Astrocyte (in vitro differentiated cells and primary cell): ENCODE data around the gene TSC1. TPM values are rescaled to one million over a fixed set of nuclear protein-coding genes. Genes with fewer than 3 reads are reported as not detected.

Source experiments
- DNase-seq: peaks from one replicate; pipeline ENCODE4 v3.0.0-alpha.2; 2010; ENCODE audit warnings: low read depth
- FAIRE-seq: peaks from 2 replicates; lab custom pipeline; 2011; peaks lifted over from hg19 to GRCh38; lab: Jason Lieb, UNC
- H2AFZ ChIP-seq: 2 replicates; pipeline ENCODE4 v1.6.0; 2012; ENCODE audit warnings: low read depth, low read length, inconsistent platforms
- H3K27ac ChIP-seq: 2 replicates; pipeline ENCODE4 v1.5.1; 2011; ENCODE audit warnings: low read depth, low read length, inconsistent platforms
- H3K27me3 ChIP-seq: 2 replicates; pipeline ENCODE4 v1.6.0; 2011; ENCODE audit warnings: low read length, inconsistent platforms; ENCODE audit not compliant: insufficient read depth
- H3K36me3 ChIP-seq: 2 replicates; pipeline ENCODE4 v1.5.1; 2011; ENCODE audit warnings: low read length, inconsistent platforms; ENCODE audit not compliant: insufficient read depth
- H3K4me1 ChIP-seq: 2 replicates; pipeline ENCODE4 v1.5.1; 2011; ENCODE audit warnings: low read length, inconsistent platforms; ENCODE audit not compliant: insufficient read depth
- H3K4me2 ChIP-seq: 2 replicates; pipeline ENCODE4 v1.6.0; 2012; ENCODE audit warnings: low read length, inconsistent platforms
- H3K4me3 ChIP-seq: 2 replicates; pipeline ENCODE4 v1.5.1; 2011; ENCODE audit warnings: low read depth, mild to moderate bottlenecking, low read length, inconsistent platforms; ENCODE audit not compliant: insufficient read depth
- H3K79me2 ChIP-seq: 2 replicates; pipeline ENCODE4 v1.6.0; 2012; ENCODE audit warnings: mild to moderate bottlenecking, low read length, inconsistent platforms; ENCODE audit not compliant: insufficient read depth
- H3K9ac ChIP-seq: 2 replicates; pipeline ENCODE4 v1.6.0; 2012; ENCODE audit warnings: mild to moderate bottlenecking, low read length, inconsistent platforms
- H3K9me3 ChIP-seq: 2 replicates; pipeline ENCODE4 v1.5.1; 2012; ENCODE audit warnings: low read depth, mild to moderate bottlenecking, low read length, inconsistent platforms; ENCODE audit not compliant: insufficient read depth
- H4K20me1 ChIP-seq: 2 replicates; pipeline ENCODE4 v1.6.0; 2012; ENCODE audit warnings: low read length, inconsistent platforms; ENCODE audit not compliant: insufficient read depth
- H3K27ac Mint-ChIP-seq: one replicate; pipeline ENCODE4 v1.8.0; 2021; ENCODE audit warnings: mild to moderate bottlenecking, mixed read lengths; ENCODE audit not compliant: unreplicated experiment
- H3K27me3 Mint-ChIP-seq: one replicate; pipeline ENCODE4 v1.8.0; 2021; ENCODE audit warnings: low read depth, mixed read lengths; ENCODE audit not compliant: unreplicated experiment
- H3K36me3 Mint-ChIP-seq: one replicate; pipeline ENCODE4 v1.8.0; 2021; ENCODE audit warnings: low read depth, mixed read lengths; ENCODE audit not compliant: unreplicated experiment
- H3K4me1 Mint-ChIP-seq: one replicate; pipeline ENCODE4 v1.8.0; 2021; ENCODE audit warnings: low read depth, mixed read lengths; ENCODE audit not compliant: unreplicated experiment
- H3K4me3 Mint-ChIP-seq: one replicate; pipeline ENCODE4 v1.8.0; 2021; ENCODE audit warnings: mild to moderate bottlenecking, moderate library complexity, mixed read lengths; ENCODE audit not compliant: unreplicated experiment
- H3K9me3 Mint-ChIP-seq: one replicate; pipeline ENCODE4 v1.8.0; 2021; ENCODE audit warnings: mild to moderate bottlenecking, mixed read lengths; ENCODE audit not compliant: unreplicated experiment
- EZH2 ChIP-seq: IDR thresholded peaks from 2 replicates; pipeline ENCODE4 v1.6.1; 2012; ENCODE audit warnings: mild to moderate bottlenecking, low read length, inconsistent platforms; ENCODE audit not compliant: insufficient read depth
- total RNA-seq: library from RNA; stranded (reverse); gene quantifications from 2 replicates; pipeline ENCODE4 v1.2.1, GENCODE V29; 2021
- TF ChIP-seq, protein P1 (sequence below): IDR thresholded peaks from 2 replicates; pipeline ENCODE4 v1.5.1; 2011; ENCODE audit warnings: low read depth, mild to moderate bottlenecking, inconsistent platforms, low read length, moderate library complexity; ENCODE audit not compliant: insufficient read depth

Gene TSC1
- total RNA-seq, 1 donor from 2014 or later = 50.6 TPM

DNA sequence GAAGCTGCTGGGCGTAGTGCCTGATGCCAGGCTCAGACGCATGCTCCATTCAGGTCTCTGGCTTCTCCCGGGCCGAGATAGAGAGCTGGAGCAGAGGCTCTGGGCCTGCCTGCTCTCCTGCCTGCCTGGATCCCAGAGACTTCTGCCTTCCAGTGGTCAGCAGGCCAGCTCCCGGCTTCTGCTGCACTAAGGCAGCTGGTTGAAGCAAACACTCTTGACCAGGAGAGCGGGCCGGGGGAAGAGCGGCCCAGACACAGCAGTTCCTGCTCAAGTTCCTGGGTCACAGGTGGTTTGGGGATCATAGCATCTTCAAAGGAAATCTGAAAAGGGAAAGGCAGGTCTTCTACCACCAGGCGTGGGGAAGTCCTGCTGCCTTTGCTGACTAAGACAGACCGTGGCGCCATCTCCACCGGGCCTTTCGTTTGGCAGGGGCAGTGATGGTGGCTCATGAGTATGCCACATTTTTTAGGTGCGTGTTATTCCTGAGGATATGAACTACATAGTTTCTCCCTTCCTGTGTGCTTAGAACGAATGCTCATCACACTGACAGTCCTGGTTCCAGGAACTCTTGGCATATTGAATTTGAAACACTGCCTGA is 97.4 kb downstream of the TSC1 start:
- H3K4me3 Mint-ChIP-seq = no peak overlapping the region
- Histone ChIP-seq H3K9me3 (no peaks in the 10 kb centered on the region), H2AFZ (no peak overlapping the region), H3K4me2 (no peak overlapping the region), H3K27me3 (no peaks in the 10 kb centered on the region), H4K20me1 (no peaks in the 10 kb centered on the region), H3K4me1 (no peaks in the 10 kb centered on the region), H3K36me3 (no peaks in the 10 kb centered on the region), H3K27ac (no peak overlapping the region), H3K4me3 (no peak overlapping the region), H3K79me2 (no peaks in the 10 kb centered on the region), H3K9ac (no peak overlapping the region)
- peaks cover 12% of the 10 kb centered on the region for H3K27me3 Mint-ChIP-seq
- DNase-seq (no peak), FAIRE-seq (no peak)
- no peak overlapping the region for H3K27ac Mint-ChIP-seq
- no peaks in the 10 kb centered on the region for H3K9me3 Mint-ChIP-seq
- TF ChIP-seq EZH2 = no peak
- TF ChIP-seq, protein P1, sequence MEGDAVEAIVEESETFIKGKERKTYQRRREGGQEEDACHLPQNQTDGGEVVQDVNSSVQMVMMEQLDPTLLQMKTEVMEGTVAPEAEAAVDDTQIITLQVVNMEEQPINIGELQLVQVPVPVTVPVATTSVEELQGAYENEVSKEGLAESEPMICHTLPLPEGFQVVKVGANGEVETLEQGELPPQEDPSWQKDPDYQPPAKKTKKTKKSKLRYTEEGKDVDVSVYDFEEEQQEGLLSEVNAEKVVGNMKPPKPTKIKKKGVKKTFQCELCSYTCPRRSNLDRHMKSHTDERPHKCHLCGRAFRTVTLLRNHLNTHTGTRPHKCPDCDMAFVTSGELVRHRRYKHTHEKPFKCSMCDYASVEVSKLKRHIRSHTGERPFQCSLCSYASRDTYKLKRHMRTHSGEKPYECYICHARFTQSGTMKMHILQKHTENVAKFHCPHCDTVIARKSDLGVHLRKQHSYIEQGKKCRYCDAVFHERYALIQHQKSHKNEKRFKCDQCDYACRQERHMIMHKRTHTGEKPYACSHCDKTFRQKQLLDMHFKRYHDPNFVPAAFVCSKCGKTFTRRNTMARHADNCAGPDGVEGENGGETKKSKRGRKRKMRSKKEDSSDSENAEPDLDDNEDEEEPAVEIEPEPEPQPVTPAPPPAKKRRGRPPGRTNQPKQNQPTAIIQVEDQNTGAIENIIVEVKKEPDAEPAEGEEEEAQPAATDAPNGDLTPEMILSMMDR = no peak
- peaks cover 2% of the 10 kb centered on the region for H3K4me1 Mint-ChIP-seq
- H3K36me3 Mint-ChIP-seq = peaks cover 3% of the 10 kb centered on the region

GRCh38 chr9:132846109-132846917 is 98.1 kb downstream of the TSC1 start:
- no peaks in the 10 kb centered on the region for H3K9me3 ChIP-seq
- no peaks in the 10 kb centered on the region for H4K20me1 ChIP-seq
- DNase-seq = no peak
- H3K79me2 ChIP-seq = no peaks in the 10 kb centered on the region
- no peak overlapping the region for H3K4me2 ChIP-seq
- H3K36me3 ChIP-seq = no peaks in the 10 kb centered on the region
- no peaks in the 10 kb centered on the region for H3K4me1 ChIP-seq
- Mint-ChIP-seq H3K4me3 (no peak overlapping the region), H3K36me3 (peaks cover 3% of the 10 kb centered on the region), H3K27me3 (peaks cover 10% of the 10 kb centered on the region), H3K9me3 (no peaks in the 10 kb centered on the region), H3K4me1 (peaks cover 2% of the 10 kb centered on the region), H3K27ac (no peak overlapping the region)
- no peak overlapping the region for H3K27ac ChIP-seq
- TF ChIP-seq, protein P1 = no peak
- no peak for TF ChIP-seq EZH2
- no peak overlapping the region for H3K4me3 ChIP-seq
- FAIRE-seq = no peak
- H3K9ac ChIP-seq = no peak overlapping the region
- H2AFZ ChIP-seq = no peak overlapping the region
- H3K27me3 ChIP-seq = no peaks in the 10 kb centered on the region
